ENCODE data around the gene CDK5R2. TPM values are rescaled to one million over a fixed set of nuclear protein-coding genes. Genes with fewer than 3 reads are reported as not detected.

CDK5R2 gene
- not detected in 2 replicates for total RNA-seq

DNA sequence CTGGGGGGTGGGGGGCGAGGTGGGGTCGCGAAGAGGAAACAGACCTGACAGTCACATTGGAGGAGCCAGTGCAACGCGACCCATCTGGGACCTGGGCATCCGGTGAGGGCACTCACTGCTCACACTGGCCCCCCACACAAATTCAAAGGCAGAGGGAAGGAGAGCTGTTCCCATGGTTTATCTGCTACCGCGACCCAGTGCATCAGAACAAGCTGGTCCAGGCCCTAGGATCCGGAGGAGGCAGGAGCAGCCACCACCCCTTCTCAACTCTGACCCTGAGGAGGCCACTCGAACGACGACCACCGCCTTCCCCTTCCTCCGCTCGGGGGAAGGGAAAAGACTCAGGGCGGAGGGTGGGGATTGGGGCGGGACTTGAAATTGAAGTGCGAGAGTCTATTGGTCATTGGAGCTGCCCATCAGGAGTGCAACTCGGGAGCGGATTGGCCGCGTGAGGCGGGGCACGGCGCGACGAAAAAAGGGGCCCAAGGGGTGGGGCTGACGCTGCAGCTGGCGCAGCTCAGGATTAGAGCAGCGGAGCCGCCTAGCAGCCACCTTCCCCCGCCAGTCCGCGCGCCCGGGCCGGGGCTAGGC, at the start of gene CDK5R2:
TSS of gene CDK5R2 (plus strand) at position 526 of the 591 bp plus-strand sequence. CDS start 155 bp downstream, outside the sequence.

DNA sequence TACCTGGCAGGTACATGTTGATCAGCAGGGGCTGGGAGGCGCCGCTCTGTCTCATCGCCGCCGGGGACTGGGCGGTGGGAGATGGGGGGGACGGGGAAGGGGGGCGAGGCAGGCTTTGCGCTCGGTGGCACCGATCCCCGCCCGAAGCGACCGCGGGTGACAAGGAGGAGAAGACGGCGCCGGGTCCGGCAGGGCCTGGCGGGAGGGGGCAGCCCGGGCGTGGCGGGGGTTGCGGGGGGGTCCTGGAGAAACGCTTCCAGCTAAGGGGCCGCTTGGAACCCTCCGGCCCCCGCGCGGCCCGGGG, 25.5 kb downstream of the CDK5R2 start, which contains the start of gene FEV:
TSS of gene FEV (minus strand) at position 164 of the 304 bp plus-strand sequence. CDS start at position 55, 109 bp downstream.

GRCh38 chr2:218993345-218994315, 34.2 kb downstream of the CDK5R2 start, which contains the start of gene CRYBA2:
CRYBA2 (minus strand) TSS chr2:218993422; CDS start chr2:218993176, 246 bp downstream.

Small RNA genes within 50 kb of the gene (small RNA-seq; reads per million reads assigned to genes)
- gene MIR375 (ENCODE audit: low replicate concordance) (not detected), gene RNU6-642P (ENCODE audit: low replicate concordance) (not detected)

Other genes starting within 250 kb of the CDK5R2 start
- gene TTLL4, start 248.8 kb upstream of the CDK5R2 start, total RNA-seq, result 19.5 and 25.8 TPM in 2 replicates
- 4.7 and 23.4 TPM in 2 replicates for gene CYP27A1, start 177.5 kb upstream of the CDK5R2 start, total RNA-seq
- gene PRKAG3, start 127.9 kb upstream of the CDK5R2 start, total RNA-seq, result not detected in 2 replicates
- not detected in 2 replicates for gene WNT6, start 99.9 kb upstream of the CDK5R2 start, total RNA-seq
- not detected in 2 replicates for gene WNT10A, start 78.8 kb upstream of the CDK5R2 start, total RNA-seq
- gene FEV, start 25.5 kb downstream of the CDK5R2 start, total RNA-seq, result not detected in 2 replicates
- not detected in 2 replicates for gene CRYBA2, start 33.8 kb downstream of the CDK5R2 start, total RNA-seq
- not detected in 2 replicates for gene CFAP65, start 81.8 kb downstream of the CDK5R2 start, total RNA-seq
- under 0.01 TPM in 1 of 2 replicates, not detected in the other for gene IHH, start 101.3 kb downstream of the CDK5R2 start, total RNA-seq
- 18.6 and 18.9 TPM in 2 replicates for gene NHEJ1, start 201.1 kb downstream of the CDK5R2 start, total RNA-seq
- gene SLC23A3, start 210.4 kb downstream of the CDK5R2 start, total RNA-seq, result 0.57 and 1.1 TPM in 2 replicates
- 20.9 and 36.8 TPM in 2 replicates for gene CNPPD1, start 217.3 kb downstream of the CDK5R2 start, total RNA-seq
- 74.7 and 81.0 TPM in 2 replicates for gene RETREG2, start 218.6 kb downstream of the CDK5R2 start, total RNA-seq
- 20.8 and 32.2 TPM in 2 replicates for gene ZFAND2B, start 247.1 kb downstream of the CDK5R2 start, total RNA-seq